ENCODE results near the gene SLFN13.
A peak's percentile ranks its signal among the peaks of the same experiment; 100 is the strongest.

SLFN13 gene, protein sequence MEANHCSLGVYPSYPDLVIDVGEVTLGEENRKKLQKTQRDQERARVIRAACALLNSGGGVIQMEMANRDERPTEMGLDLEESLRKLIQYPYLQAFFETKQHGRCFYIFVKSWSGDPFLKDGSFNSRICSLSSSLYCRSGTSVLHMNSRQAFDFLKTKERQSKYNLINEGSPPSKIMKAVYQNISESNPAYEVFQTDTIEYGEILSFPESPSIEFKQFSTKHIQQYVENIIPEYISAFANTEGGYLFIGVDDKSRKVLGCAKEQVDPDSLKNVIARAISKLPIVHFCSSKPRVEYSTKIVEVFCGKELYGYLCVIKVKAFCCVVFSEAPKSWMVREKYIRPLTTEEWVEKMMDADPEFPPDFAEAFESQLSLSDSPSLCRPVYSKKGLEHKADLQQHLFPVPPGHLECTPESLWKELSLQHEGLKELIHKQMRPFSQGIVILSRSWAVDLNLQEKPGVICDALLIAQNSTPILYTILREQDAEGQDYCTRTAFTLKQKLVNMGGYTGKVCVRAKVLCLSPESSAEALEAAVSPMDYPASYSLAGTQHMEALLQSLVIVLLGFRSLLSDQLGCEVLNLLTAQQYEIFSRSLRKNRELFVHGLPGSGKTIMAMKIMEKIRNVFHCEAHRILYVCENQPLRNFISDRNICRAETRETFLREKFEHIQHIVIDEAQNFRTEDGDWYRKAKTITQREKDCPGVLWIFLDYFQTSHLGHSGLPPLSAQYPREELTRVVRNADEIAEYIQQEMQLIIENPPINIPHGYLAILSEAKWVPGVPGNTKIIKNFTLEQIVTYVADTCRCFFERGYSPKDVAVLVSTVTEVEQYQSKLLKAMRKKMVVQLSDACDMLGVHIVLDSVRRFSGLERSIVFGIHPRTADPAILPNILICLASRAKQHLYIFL

DNA sequence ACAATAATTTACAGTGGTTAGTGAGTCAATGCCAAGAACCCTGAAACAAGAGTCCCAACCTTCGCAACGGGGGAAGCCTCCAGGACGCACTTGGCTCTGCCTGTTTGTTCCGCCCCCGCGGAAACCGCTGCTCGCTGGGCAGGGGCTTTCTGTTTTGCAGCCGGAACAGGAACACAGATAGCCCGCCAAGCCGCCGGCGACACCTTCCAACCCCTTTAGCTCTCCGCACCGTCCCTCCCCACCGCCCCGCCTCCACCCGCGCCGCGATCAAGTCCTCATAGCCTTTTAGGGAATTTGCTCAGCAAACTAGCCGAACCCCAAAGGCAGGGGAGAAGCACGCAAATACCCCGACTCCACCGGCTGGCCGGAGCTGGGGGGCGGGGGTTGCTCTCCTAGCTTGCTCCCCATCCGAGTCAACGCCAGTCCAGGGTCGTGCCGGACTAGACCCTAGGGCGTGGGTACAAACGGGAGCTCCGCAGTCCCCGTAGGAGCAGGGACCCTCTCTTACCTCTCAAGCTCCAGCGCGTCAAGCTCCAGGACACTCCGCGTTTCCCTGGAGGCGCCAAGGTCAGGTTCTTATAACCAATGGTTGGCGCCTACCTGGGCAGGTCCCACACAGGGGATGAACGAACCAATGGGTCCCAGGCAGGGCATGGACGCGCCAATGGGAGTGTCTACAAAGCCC, at the start of gene SLFN13:
TSS of gene SLFN13 (minus strand) at position 553 of the 685 bp plus-strand sequence. CDS start 3,086 bp downstream, outside the sequence.
- Histone ChIP-seq H3K4me3 (ENCODE audit: severe bottlenecking) (peak within 1 kb of the TSS; percentile 40), H3K4me1 (ENCODE audit: insufficient read depth, poor library complexity, severe bottlenecking) (no peaks in the 10 kb centered on the region), H3K27me3 (ENCODE audit: insufficient read depth, poor library complexity, severe bottlenecking) (peaks cover 48% of the 10 kb centered on the region), H3K27ac (ENCODE audit: poor library complexity, severe bottlenecking) (no peak within 1 kb of the TSS), H3K9me3 (ENCODE audit: severe bottlenecking) (no peaks in the 10 kb centered on the region), H3K36me3 (ENCODE audit: low read depth) (no peaks in the 10 kb centered on the region)
- peak; percentile 65 for DNase-seq (ENCODE audit: low spot score)
- TF ChIP-seq, protein P1, sequence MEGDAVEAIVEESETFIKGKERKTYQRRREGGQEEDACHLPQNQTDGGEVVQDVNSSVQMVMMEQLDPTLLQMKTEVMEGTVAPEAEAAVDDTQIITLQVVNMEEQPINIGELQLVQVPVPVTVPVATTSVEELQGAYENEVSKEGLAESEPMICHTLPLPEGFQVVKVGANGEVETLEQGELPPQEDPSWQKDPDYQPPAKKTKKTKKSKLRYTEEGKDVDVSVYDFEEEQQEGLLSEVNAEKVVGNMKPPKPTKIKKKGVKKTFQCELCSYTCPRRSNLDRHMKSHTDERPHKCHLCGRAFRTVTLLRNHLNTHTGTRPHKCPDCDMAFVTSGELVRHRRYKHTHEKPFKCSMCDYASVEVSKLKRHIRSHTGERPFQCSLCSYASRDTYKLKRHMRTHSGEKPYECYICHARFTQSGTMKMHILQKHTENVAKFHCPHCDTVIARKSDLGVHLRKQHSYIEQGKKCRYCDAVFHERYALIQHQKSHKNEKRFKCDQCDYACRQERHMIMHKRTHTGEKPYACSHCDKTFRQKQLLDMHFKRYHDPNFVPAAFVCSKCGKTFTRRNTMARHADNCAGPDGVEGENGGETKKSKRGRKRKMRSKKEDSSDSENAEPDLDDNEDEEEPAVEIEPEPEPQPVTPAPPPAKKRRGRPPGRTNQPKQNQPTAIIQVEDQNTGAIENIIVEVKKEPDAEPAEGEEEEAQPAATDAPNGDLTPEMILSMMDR (IDR thresholded peaks at IDR 0.05; ENCODE audit: poor library complexity, severe bottlenecking), result no peak
- peak; percentile 92 for ATAC-seq (ENCODE audit: low read depth)

DNA sequence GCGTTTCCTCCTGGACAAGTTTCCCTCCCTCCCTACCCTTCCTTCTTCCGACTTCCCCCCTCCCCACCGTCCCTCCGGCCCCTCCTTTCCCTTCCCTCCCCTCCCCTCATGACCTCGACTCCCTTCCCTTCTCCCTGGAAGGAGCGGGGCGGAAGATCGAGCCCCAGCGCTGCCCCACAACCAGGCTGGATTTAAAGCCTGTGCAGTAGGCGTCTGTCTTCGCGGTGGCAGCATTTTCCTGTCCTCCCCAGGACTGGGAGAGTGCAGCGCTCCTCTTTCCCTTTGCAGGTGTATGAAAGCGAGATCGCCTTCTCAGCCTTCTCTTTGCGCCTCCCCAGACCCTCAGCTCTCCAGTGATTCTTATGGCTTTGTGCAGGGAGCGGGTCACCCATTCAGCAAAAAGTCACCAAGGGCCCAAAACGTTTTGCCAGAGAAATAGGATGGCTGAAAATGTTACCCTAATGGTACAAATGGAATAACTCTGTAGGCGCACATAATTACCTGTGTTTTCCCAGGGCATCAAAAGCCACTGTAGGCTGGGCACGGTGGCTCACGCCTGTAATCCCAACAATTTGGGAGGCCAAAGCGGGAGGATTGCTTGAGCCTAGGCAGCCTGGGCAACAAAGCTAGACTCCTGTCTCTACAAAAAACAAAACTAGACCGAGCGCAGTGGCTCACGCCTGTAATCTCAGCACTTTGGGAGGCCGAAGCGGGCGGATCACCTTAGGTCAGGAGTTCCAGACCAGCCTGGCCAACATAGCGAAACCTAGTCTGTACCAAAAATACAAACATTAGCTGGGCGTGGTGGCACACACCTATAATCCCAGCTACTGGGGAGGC, 48.1 kb upstream of the SLFN13 start:
- no peak for DNase-seq (ENCODE audit: low spot score)
- TF ChIP-seq, protein P1 (IDR thresholded peaks at IDR 0.05; ENCODE audit: poor library complexity, severe bottlenecking), result no peak
- peaks cover 100% of the 10 kb centered on the region for H3K27me3 ChIP-seq (ENCODE audit: insufficient read depth, poor library complexity, severe bottlenecking)

DNA sequence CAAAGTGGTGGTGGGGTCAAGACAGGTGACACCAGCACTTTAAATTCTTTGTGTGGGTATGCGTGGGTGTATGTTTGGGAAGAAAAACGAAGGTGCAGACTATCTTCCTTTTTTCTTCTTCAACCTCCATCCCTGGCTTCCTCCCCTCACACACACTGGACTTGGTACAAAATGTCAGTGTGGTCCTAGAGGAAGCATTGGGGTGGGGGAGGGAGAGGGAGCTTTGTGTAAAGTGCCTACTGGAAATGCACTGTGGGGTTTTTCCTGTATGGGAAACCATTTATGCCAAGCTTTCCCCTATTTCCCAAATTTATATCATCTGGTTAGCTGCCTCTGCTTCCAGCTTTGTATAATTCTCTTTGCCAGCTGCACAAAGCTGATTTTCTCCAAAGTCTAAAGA, 44.5 kb upstream of the SLFN13 start:
- Histone ChIP-seq H3K9me3 (ENCODE audit: severe bottlenecking) (peaks cover 3% of the 10 kb centered on the region), H3K27ac (ENCODE audit: poor library complexity, severe bottlenecking) (no peak overlapping the region), H3K27me3 (ENCODE audit: insufficient read depth, poor library complexity, severe bottlenecking) (peaks cover 100% of the 10 kb centered on the region), H3K4me1 (ENCODE audit: insufficient read depth, poor library complexity, severe bottlenecking) (no peaks in the 10 kb centered on the region), H3K4me3 (ENCODE audit: severe bottlenecking) (no peak overlapping the region), H3K36me3 (ENCODE audit: low read depth) (no peaks in the 10 kb centered on the region)
- DNase-seq (ENCODE audit: low spot score), result no peak
- TF ChIP-seq, protein P1 (IDR thresholded peaks at IDR 0.05; ENCODE audit: poor library complexity, severe bottlenecking), result no peak
- ATAC-seq (ENCODE audit: low read depth), result no peak

More for the DNA sequence above, 48.1 kb upstream of the SLFN13 start:
- Histone ChIP-seq H3K36me3 (ENCODE audit: low read depth) (no peaks in the 10 kb centered on the region), H3K4me1 (ENCODE audit: insufficient read depth, poor library complexity, severe bottlenecking) (no peaks in the 10 kb centered on the region), H3K4me3 (ENCODE audit: severe bottlenecking) (no peak overlapping the region), H3K9me3 (ENCODE audit: severe bottlenecking) (no peaks in the 10 kb centered on the region), H3K27ac (ENCODE audit: poor library complexity, severe bottlenecking) (no peak overlapping the region)
- no peak for ATAC-seq (ENCODE audit: low read depth)

DNA sequence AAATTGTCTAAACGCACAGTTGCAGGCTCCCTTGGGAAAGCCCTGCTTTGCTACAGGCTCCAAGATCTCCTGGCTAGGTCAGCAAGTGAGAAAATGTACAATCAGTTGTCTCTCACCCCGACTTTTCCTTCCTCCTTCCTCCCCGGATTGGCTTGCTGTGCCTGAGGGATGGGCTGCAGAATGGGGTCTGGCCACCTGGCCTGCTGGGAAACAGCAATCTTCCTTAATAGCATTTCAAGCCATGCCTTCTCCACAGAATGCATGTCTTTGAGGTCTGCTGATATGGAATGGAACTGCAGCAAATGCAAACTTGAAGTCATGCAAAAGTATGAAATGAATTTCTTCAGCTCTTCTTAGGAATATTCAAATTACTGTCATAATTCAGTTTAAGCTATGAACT, 42.9 kb upstream of the SLFN13 start:
- Histone ChIP-seq H3K27me3 (ENCODE audit: insufficient read depth, poor library complexity, severe bottlenecking) (peaks cover 100% of the 10 kb centered on the region), H3K27ac (ENCODE audit: poor library complexity, severe bottlenecking) (no peak overlapping the region), H3K4me3 (ENCODE audit: severe bottlenecking) (no peak overlapping the region), H3K36me3 (ENCODE audit: low read depth) (no peaks in the 10 kb centered on the region), H3K9me3 (ENCODE audit: severe bottlenecking) (peaks cover 3% of the 10 kb centered on the region), H3K4me1 (ENCODE audit: insufficient read depth, poor library complexity, severe bottlenecking) (no peaks in the 10 kb centered on the region)
- DNase-seq (ENCODE audit: low spot score) (no peak), ATAC-seq (ENCODE audit: low read depth) (no peak)
- TF ChIP-seq, protein P1 (IDR thresholded peaks at IDR 0.05; ENCODE audit: poor library complexity, severe bottlenecking), result no peak
